GM10266 (cell line): Measurements from ENCODE around the gene OR13J1.

ENCODE experiments used
- DNase-seq: peaks from one replicate; pipeline ENCODE4 v3.0.0; 2012; ENCODE audit errors: extremely low spot score
- CTCF ChIP-seq: IDR thresholded peaks from 2 replicates; pipeline ENCODE4 v1.5.1; 2012; ENCODE audit warnings: mild to moderate bottlenecking, low read depth; ENCODE audit not compliant: control insufficient read depth, insufficient read depth; ENCODE audit errors: missing control alignments

OR13J1 gene

GRCh38 chr9:35912791-35913400 is 42.7 kb upstream of the OR13J1 start:
- TF ChIP-seq CTCF = no peak
- DNase-seq = no peak

GRCh38 chr9:35911690-35912089 is 41.5 kb upstream of the OR13J1 start:
- TF ChIP-seq CTCF = no peak
- no peak for DNase-seq

- TF ChIP-seq CTCF = peak; percentile 42
- no peak for DNase-seq
Observed at GRCh38 chr9:35910613-35911359, 40.6 kb upstream of the OR13J1 start.

- DNase-seq = no peak
- no peak for TF ChIP-seq CTCF
Observed at GRCh38 chr9:35909687-35910612, 39.7 kb upstream of the OR13J1 start.

GRCh38 chr9:35909274-35909673 is 39.1 kb upstream of the OR13J1 start, which contains the start of gene SPAAR:
Gene SPAAR, plus strand, starts transcription at chr9:35909490. Its CDS starts 974 bp downstream, at chr9:35910464.
- no peak for TF ChIP-seq CTCF
- DNase-seq = no peak

- no peak for DNase-seq
- TF ChIP-seq CTCF = no peak
Observed at GRCh38 chr9:35908504-35909125, 38.4 kb upstream of the OR13J1 start.
